Choroid plexus epithelial cell (primary cell): Measurements from ENCODE around the gene RTP1.

ENCODE experiments used
- DNase-seq: peaks from one replicate; pipeline ENCODE4 v3.0.0-alpha.2; 2010; ENCODE audit warnings: low read depth
- H3K4me3 ChIP-seq: 2 replicates; pipeline ENCODE4 v1.5.1; 2011; ENCODE audit warnings: low read depth, mild to moderate bottlenecking, control low read depth, low read length, moderate library complexity
- TF ChIP-seq, protein P1 (sequence below): conservative IDR thresholded peaks from 2 replicates; pipeline ENCODE4 v1.5.1; 2011; ENCODE audit warnings: low read depth, mild to moderate bottlenecking, control low read depth, inconsistent platforms, low read length, moderate library complexity

RTP1 gene

DNA sequence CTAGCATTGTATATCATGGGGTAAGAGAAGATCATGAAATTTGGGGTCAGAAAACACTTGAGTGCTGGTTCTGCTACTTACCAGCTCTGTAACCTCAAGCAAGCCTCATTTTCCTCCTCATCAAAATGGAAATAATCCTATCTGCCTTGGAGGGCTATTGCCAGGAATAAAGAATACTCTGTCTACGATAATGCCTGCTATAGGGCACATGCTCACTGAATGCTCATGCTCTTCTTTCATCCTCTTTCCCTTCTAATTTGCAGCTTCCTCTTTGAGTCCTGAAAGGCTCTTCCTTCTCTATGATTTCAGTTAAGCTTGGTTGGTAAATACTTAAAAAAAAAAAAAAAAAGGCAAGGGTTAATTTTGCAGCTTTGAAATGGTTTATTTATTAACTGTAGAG, 12.8 kb downstream of the RTP1 start:
- DNase-seq, result no peak
- TF ChIP-seq, protein P1, sequence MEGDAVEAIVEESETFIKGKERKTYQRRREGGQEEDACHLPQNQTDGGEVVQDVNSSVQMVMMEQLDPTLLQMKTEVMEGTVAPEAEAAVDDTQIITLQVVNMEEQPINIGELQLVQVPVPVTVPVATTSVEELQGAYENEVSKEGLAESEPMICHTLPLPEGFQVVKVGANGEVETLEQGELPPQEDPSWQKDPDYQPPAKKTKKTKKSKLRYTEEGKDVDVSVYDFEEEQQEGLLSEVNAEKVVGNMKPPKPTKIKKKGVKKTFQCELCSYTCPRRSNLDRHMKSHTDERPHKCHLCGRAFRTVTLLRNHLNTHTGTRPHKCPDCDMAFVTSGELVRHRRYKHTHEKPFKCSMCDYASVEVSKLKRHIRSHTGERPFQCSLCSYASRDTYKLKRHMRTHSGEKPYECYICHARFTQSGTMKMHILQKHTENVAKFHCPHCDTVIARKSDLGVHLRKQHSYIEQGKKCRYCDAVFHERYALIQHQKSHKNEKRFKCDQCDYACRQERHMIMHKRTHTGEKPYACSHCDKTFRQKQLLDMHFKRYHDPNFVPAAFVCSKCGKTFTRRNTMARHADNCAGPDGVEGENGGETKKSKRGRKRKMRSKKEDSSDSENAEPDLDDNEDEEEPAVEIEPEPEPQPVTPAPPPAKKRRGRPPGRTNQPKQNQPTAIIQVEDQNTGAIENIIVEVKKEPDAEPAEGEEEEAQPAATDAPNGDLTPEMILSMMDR, result no peak
- no peak overlapping the region for H3K4me3 ChIP-seq

DNA sequence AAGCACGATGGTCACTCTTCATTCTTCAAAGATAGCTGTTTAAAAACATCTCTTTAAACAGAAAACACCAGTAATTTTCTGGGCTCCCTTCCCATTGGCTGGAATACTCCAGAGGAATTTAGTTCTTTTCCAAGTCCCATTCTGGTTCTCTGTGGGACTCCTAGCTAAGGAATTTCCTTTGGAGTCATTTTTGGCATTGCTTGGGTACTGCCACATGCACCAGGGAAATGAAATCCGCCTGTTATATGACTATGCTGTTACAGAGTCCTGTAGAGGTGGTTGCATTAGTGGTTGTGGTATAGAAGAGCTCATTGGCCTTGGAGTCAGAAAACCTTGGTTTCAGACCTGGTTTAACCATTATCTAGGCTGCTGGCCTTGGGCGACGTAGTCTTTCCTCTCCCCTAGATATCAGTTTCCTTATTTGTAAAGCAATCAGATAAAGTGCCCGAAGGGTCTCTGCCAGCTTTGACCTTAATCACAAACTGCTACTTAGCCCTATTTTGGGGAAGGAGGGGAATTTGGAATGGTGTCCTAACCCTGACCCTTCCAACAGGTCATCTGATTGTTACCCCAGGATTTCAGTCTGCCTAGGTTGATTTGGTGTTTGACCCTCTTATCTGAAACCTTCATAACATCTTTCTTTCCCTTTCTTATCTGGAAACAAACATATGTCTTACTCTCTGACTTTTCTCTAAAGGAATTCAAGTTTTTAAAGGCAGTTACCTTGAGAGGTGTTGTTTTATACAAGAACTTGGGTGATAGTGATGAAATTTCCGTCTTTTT, 13.4 kb downstream of the RTP1 start:
- TF ChIP-seq, protein P1, result no peak
- no peak overlapping the region for H3K4me3 ChIP-seq
- peak; percentile 29 for DNase-seq

DNA sequence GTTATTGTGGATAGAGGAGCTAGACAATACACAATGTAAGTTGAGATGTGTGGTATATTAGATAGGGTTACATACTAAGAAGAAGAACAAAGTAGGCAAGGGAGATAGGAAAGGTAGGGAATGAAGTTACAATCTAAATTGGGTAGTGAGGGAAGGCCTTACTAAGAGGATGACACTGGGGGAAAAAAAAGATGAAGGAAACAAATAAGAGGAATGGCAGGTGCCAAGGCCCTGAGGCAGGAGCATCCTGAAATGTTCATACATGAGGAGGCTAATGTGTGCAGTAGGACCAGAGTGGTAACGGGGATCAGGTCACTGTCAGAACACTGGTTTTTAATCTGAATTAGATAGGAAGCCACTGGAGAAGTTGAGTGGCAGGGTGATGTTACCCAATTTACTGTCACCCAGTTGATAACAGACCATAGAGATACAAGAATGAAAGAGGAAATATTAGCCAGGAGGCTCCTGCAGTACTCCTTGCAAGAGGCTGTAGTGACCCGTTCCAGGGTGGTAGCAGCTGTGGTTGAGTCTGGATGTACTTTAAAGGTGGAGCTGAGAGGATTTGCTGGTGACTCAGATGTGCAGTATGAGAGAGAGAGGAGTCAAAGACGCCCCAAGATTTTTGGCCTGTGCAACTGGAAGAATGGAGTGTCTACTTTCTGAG, 14.4 kb downstream of the RTP1 start:
- DNase-seq, result peak; percentile 71
- no peak overlapping the region for H3K4me3 ChIP-seq
- TF ChIP-seq, protein P1, result no peak

DNA sequence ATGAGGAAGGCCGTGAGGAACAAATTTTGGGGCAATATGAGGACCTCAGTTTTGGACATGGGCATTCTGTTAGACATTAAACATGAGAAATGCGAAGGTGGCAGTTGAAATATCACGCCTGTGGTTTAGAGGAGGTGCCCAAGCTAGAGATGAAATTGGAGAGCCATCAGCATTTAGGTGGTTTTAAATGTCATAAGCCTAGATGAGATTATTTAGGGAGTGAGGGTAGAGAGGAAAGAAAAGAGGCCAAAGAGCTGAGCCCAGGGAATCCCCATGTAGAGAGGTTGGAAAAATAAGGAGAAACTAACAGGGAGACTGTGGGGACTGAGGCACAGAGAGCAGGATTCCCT, 14.9 kb downstream of the RTP1 start:
- no peak for DNase-seq
- H3K4me3 ChIP-seq, result no peak overlapping the region
- TF ChIP-seq, protein P1, result no peak

DNA sequence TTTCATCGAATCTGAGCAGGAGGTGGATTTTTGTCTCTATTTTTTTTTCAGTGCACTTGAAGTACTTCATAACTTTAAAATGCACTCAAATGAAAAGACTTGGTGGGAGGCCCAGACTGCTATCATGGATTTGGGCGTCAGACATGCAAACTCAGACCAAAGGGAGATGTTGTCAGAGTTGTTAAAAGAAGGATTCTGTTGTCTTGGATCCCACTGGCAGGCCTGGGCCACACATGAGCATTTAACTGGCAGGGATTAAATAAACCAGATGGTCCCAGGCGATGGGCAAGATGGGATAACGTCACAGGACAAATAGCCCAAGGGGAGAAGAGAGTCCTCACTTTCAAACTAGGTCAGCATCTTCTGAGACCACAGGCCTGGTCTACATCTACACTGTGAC, 15.4 kb downstream of the RTP1 start:
- H3K4me3 ChIP-seq, result no peak overlapping the region
- DNase-seq, result no peak
- TF ChIP-seq, protein P1, result no peak

DNA sequence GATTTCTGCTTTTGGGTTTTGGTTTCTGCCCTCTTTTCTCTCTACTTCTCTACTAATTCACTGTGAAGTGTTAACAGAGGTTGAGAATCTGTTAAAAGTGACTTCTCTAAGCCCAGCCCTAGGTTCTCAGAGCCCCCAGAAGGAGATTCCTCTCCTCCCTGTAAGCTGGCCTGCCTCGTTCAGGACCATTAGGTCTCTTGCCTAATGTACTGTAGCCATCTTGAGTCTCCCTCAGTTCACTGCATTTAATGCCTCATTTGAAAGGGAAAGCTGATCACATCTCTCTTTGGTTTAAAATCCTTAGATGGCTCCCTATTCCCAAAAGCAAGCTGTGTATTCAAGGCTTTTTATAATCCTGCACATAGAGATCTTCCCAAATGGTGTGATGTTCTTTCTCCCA, 16.3 kb downstream of the RTP1 start:
- DNase-seq, result no peak

More for the DNA sequence above, 16.3 kb downstream of the RTP1 start:
- no peak overlapping the region for H3K4me3 ChIP-seq
- TF ChIP-seq, protein P1, result no peak
